Stomach smooth muscle (tissue), 2 donors: Measurements from ENCODE around the gene IL17RC.
"Not testable (repeated sequence)": the region's sequence is repeated elsewhere in the genome, so short reads cannot be mapped to it uniquely, and the experiment has no call there.

Experiments used
- H3K27ac ChIP-seq: one replicate; pipeline ENCODE4 v1.7.0; 2013; ENCODE audit warnings: mild to moderate bottlenecking, low read length, inconsistent platforms
- H3K27me3 ChIP-seq, 2 donors: one replicate each; pipeline ENCODE4 v1.7.0; 2013; ENCODE audit warnings: low read length in 2 of 2; ENCODE audit not compliant: insufficient read depth in 2 of 2, control insufficient read depth in 1 of 2
- H3K36me3 ChIP-seq, 2 donors: one replicate each; pipeline ENCODE4 v1.7.0; 2013; ENCODE audit warnings: low read length in 2 of 2; ENCODE audit not compliant: control insufficient read depth in 2 of 2, insufficient read depth in 2 of 2
- H3K4me1 ChIP-seq: one replicate; pipeline ENCODE4 v1.7.0; 2013; ENCODE audit warnings: low read length; ENCODE audit not compliant: control insufficient read depth, insufficient read depth
- H3K4me3 ChIP-seq, 2 donors: one replicate each; pipeline ENCODE4 v1.7.0; 2013; ENCODE audit warnings: low read length in 2 of 2
- H3K9ac ChIP-seq, 2 donors: one replicate each; pipeline ENCODE4 v1.7.0; 2013; ENCODE audit warnings: low read length in 2 of 2, mild to moderate bottlenecking in 1 of 2
- H3K9me3 ChIP-seq, 2 donors: one replicate each; pipeline ENCODE4 v1.7.0; 2013; ENCODE audit warnings: low read length in 2 of 2; ENCODE audit not compliant: control insufficient read depth in 2 of 2
- donor health status: healthy.
- donor health status: Pancreatic carcinoma.

Gene IL17RC

DNA sequence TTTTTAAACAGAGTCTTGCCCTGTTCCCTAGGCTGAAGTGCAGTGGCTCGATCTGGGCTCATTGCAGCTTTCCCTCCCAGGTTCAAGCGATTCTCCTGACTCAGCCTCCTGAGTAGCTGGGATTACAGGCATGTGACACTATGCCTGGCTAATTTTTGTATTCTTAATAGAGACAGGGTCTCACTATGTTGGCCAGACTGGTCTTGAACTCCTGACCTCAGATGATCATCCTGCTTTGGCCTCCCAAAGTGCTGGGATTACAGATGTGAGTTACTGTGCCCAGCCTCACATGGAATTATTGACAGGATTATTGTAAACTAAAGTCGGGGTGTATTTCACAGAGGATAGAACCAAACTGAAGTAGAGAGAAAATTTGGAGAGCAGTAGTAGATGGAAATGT lies 21.2 kb upstream of the IL17RC start:
- not testable (repeated sequence) for H3K27ac ChIP-seq, H3K9me3 ChIP-seq, H3K27me3 ChIP-seq, H3K9ac ChIP-seq, H3K4me3 ChIP-seq
- H3K4me1 ChIP-seq: peaks cover 23% of the 10 kb centered on the region
- H3K36me3 ChIP-seq: peaks cover 10 to 15% of the 10 kb centered on the region in 2 donors

DNA sequence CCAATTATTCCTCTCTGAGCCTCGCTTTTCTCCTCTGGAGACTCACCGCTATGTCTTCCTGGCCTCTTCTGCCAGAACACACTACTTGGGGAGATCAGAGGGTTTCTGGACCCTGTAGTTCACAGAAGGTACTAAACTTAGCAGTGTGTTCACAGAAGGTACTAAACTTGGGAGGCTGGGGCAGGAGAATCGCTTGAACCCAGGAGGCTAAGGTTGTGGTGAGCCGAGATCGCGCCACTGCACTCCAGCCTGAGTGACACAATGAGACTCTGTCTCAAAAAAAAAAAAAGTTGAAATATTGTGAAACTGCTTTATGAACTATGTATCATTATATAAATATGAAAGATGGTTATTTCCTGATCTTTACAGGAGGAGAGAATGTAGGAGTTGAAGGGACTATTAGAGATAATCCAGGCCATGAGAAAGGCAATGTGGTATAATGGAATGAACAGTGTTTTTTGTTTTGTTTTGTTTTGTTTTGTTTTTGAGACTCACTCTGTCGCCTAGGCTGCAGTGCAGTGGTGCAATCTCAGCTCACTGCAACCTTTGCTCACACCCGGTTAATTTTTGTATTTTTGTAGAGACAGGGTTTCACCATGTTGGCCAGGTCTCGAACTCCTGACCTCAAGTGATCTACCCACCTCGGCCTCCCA lies 20.0 kb upstream of the IL17RC start:
- Histone ChIP-seq H3K36me3 (peaks cover 10 to 15% of the 10 kb centered on the region in 2 donors), H3K4me1 (peaks cover 19% of the 10 kb centered on the region)
- H3K9ac ChIP-seq, H3K4me3 ChIP-seq, H3K9me3 ChIP-seq, H3K27me3 ChIP-seq, H3K27ac ChIP-seq: not testable (repeated sequence)

DNA sequence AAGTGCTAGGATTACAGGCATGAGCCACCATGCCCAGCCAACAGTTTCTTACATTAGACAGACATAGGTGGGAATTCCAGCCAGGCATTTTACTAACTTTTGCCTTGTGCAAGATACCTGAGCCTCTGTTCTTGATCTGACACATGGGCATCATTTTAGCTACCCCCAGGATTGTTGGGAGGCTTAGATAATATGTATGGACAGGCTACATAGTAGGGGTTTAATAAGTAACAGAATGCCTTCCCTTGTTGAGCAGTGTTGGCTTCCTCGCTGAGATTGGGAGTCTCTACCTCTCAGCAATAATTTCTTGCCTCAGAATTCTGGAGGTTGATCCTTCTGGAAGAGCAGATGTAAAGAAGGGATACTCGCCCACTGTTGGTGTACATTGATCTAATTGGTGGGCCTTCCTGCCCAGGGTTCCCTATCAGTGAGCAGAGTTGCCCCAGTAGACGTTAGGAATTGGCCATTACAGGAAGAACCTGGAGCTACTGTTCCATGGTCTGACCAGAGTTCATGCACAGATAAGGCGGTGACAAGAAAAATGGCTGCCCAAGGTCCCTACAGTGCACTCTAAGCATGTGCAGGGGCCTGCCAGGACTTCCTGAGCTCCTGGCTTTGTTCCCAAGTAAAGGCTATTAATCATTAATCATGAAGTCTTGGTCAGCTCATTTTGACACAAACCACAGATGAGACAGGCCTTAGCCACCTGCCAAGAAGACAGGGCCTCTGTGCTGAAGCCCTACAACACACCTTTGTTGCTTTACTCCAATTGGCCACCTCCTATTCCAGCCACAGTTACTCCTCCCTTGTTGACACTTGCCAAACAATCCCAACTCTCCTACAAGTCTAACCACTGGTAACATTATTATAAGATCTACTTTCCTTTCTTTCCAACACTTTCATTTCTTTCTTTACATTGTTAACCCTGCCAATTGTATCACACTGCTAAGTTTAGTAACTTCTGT lies 19.2 kb upstream of the IL17RC start:
- no peak overlapping the region for H3K27ac ChIP-seq
- H3K36me3 ChIP-seq: peaks cover 10 to 11% of the 10 kb centered on the region in 2 donors

DNA sequence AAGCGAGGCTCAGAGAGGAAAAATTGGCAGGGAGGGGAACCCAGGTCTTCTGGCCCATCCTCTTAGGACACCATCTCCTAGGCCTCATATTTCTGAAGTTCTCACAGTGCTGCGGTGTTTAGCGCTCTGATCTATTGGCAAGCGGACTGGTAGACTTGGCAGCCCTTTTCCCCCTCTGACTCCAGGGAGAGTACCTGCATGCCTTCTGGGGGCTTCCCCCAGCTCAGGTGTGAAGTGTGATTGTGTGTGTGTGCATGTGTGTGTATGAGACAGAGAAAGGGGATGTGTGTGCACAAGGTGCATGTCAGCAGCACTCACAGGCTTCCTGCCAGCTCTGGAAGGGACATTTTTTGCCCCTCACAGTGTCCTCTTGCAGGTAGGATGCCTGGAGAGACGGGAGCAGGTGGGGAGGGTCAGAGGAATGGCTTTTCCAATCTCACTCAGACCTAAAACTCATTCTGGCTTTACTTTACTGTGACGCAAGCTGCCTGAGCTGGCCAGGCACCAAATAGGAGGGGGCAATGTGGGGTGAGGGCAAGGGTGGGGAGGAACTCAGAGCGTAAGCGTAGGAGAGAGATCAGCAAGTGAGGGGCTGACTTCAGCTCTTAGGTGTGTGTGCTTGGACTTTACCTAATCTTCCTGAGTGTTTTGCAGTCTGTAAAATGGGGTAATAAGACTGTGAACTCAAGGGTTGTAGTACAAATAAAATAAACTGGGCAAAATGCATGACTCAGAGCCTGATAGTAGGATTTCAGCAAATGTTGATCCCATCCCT lies 18.2 kb upstream of the IL17RC start:
- Histone ChIP-seq H3K4me1 (peaks cover 22% of the 10 kb centered on the region), H3K27ac (no peak overlapping the region), H3K9ac (peak overlapping the region in 1 of 2 donors; percentile 13), H3K4me3 (no peak overlapping the region), H3K9me3 (no peaks in the 10 kb centered on the region), H3K36me3 (peaks cover 1 to 2% of the 10 kb centered on the region in 2 donors), H3K27me3 (no peaks in the 10 kb centered on the region)

More for the DNA sequence above, 19.2 kb upstream of the IL17RC start:
- Histone ChIP-seq H3K9me3 (no peaks in the 10 kb centered on the region), H3K4me3 (no peak overlapping the region), H3K4me1 (peaks cover 20% of the 10 kb centered on the region), H3K27me3 (no peaks in the 10 kb centered on the region), H3K9ac (no peak overlapping the region)

DNA sequence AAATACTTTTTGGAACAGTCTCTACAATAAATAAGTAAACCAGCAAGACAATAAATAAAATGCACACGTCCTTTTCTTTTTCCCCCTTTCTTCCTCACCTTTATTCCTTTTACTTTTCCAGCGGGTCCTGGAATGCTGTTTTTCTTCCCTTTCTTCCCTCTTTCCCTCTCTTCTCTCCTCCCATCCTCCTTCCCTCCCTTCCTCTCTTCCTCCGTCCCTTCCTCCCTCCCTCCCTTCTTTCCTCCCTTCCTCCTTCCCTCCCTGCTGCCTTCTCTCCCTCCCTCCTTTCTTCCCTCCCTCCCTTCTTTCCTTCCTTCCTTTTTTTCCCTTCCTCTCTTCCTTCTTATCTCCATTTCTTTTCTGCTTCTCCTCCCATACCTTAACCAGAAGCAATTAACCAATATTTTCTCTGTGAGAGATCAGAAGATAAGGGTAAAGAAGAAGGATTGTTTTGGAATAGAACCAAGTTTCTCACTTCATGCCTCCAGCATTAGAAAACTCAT lies 17.6 kb upstream of the IL17RC start:
- no peaks in the 10 kb centered on the region for H3K9me3 ChIP-seq
- peaks cover 22% of the 10 kb centered on the region for H3K4me1 ChIP-seq
- H3K9ac ChIP-seq: no peak overlapping the region
- no peaks in the 10 kb centered on the region for H3K36me3 ChIP-seq
- no peaks in the 10 kb centered on the region for H3K27me3 ChIP-seq
- H3K4me3 ChIP-seq: no peak overlapping the region
- H3K27ac ChIP-seq: no peak overlapping the region

DNA sequence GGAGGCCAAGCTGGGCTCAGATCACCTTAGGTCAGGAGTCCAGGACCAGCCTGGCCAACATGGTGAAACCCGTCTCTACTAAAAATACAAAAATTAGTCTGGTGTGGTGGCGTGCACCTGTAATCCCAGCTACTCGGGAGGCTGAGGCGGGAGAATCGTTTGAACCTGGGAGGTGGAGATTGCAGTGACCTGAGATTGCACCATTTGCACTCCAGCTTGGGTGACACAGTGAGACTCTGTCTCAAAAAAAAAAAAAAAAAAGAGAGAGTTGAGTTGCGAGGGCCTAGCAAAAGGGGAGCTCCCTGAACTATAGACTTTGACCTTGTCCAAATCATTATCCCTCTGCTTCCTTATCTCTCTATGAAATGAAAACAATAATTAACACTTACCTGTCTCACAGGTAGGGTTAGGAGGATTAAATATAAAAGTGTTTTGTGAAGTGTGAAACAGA lies 15.9 kb upstream of the IL17RC start:
- not testable (repeated sequence) for H3K4me3 ChIP-seq, H3K9ac ChIP-seq, H3K9me3 ChIP-seq, H3K36me3 ChIP-seq, H3K27ac ChIP-seq, H3K27me3 ChIP-seq
- H3K4me1 ChIP-seq: peaks cover 22% of the 10 kb centered on the region

DNA sequence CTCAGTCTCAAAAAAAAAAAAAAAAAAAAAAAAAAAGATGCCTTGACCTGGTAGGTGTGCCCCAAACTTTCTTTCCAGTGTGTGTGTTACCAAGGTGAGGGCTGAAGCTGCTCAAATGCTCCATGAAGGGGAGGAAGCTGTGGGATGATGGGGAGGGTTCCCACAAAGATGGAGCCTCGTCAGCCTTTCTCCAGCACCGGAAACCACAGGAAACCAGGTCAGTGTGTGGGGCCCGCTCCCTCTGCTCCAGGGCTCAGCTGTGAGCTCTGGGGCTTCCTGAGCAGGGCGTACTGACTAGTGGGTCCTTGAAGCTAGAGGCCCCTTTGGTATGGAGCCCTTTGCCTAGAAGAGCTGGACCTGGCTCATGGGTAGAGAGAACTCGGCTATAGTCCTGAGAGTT lies 14.9 kb upstream of the IL17RC start:
- Histone ChIP-seq H3K9me3 (no peaks in the 10 kb centered on the region), H3K27ac (no peak overlapping the region), H3K36me3 (no peaks in the 10 kb centered on the region), H3K4me3 (no peak overlapping the region), H3K9ac (no peak overlapping the region), H3K4me1 (peaks cover 22% of the 10 kb centered on the region), H3K27me3 (no peaks in the 10 kb centered on the region)

DNA sequence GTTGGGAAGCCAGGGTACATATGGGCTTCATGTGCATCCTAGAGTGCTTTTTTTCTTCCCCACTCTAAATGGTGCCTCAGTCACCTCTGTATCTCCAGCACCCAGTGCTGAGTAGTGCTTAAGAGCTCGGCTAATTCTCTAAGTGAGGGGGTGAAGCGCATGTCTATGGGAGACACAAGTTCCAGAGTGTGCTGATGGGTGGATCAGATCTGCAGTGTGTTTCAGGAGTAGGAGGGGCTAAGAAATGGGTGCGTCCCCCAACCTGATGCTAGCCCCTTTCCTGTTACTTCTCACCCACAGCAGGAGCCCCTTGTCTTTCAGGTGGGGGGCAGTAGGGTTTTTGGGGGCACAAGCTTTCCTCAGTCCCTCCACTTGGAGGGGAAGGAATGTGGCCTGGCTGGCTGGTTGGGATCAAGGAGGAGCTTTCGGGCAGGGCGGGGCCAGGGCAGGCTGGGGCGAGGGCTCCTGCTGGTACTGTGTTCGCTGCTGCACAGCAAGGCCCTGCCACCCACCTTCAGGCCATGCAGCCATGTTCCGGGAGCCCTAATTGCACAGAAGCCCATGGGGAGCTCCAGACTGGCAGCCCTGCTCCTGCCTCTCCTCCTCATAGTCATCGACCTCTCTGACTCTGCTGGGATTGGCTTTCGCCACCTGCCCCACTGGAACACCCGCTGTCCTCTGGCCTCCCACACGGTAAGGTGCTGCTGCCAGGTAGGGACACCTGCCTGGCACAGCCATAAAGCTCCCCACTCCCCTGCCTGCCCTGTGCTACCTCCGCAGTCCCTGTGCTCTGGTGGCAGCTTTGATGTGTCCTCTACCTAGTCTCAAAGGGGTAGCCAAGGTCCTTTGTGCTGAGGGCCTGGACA lies 14.3 kb upstream of the IL17RC start, which contains the start of gene IL17RE:
TSS of gene IL17RE (plus strand) at position 477 of the 866 bp plus-strand sequence. CDS start at position 562, 85 bp downstream.
- Histone ChIP-seq H3K9ac (peak within 1 kb of the TSS in 1 of 2 donors; percentile 29), H3K4me1 (peaks cover 19% of the 10 kb centered on the region), H3K27me3 (no peaks in the 10 kb centered on the region), H3K27ac (no peak within 1 kb of the TSS), H3K9me3 (no peaks in the 10 kb centered on the region), H3K36me3 (no peaks in the 10 kb centered on the region), H3K4me3 (peak within 1 kb of the TSS in 1 of 2 donors; percentile 49)

DNA sequence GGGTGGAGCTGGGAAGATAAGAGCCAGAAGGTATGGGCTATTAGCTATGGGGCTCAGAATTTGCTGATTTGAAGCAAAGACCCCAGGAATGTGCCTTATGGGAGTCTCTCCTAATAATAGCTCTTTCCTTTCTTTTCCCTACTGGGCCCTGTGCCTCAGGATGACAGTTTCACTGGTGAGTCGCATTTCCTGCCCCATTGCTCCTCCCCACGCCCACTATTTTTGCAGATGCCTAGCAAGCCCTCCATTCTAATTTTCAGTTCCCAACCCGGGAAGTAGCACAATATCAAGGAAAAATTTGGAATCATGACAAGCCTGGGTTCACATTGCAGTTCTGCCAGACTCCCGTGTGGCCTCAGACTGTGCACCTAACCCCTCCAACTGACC lies 13.7 kb upstream of the IL17RC start:
- Histone ChIP-seq H3K4me3 (peak overlapping the region in 1 of 2 donors; percentile 49), H3K36me3 (no peaks in the 10 kb centered on the region), H3K27ac (no peak overlapping the region), H3K4me1 (peaks cover 13% of the 10 kb centered on the region), H3K27me3 (no peaks in the 10 kb centered on the region), H3K9me3 (no peaks in the 10 kb centered on the region), H3K9ac (peak overlapping the region in 1 of 2 donors; percentile 29)
